Activated CD4-positive, CD25-positive, alpha-beta regulatory T cell treated with anti-CD3 and anti-CD28 coated beads, Interleukin-2, amount 50 U/mL, for 72 hours (primary cell): ENCODE results near the gene FIG4.

Source experiments
- DNase-seq: peaks from one replicate; pipeline ENCODE4 v3.0.0; 2021

The FIG4 gene

GRCh38 chr6:109690737-109691621 is at the start of gene FIG4, which contains the start of gene AK9:
TSS of gene FIG4 (plus strand) at chr6:109691296. CDS start at chr6:109691436, 140 bp downstream.
TSS of gene AK9 (minus strand) at chr6:109691202. CDS start at chr6:109675745, 15,457 bp downstream.
- peak; percentile 91 for DNase-seq

- DNase-seq, result no peak
Measured at GRCh38 chr6:109644131-109644530, 47.0 kb upstream of the FIG4 start.

GRCh38 chr6:109653264-109653663 is 37.8 kb upstream of the FIG4 start:
- no peak for DNase-seq

- DNase-seq, result no peak
Measured at GRCh38 chr6:109655761-109656262, 35.3 kb upstream of the FIG4 start.

- DNase-seq, result no peak
Measured at GRCh38 chr6:109660526-109661320, 30.4 kb upstream of the FIG4 start.

- no peak for DNase-seq
Measured at GRCh38 chr6:109662192-109662591, 28.9 kb upstream of the FIG4 start.

GRCh38 chr6:109669811-109670210 is 21.3 kb upstream of the FIG4 start:
- no peak for DNase-seq

- DNase-seq, result no peak
Measured at GRCh38 chr6:109671733-109672132, 19.4 kb upstream of the FIG4 start.

GRCh38 chr6:109672175-109672574 is 18.9 kb upstream of the FIG4 start:
- DNase-seq, result no peak

GRCh38 chr6:109672839-109673238 is 18.3 kb upstream of the FIG4 start:
- DNase-seq, result no peak

- no peak for DNase-seq
Measured at GRCh38 chr6:109676724-109677123, 14.4 kb upstream of the FIG4 start.

GRCh38 chr6:109678240-109678639 is 12.9 kb upstream of the FIG4 start:
- no peak for DNase-seq

- DNase-seq, result peak; percentile 32
Measured at GRCh38 chr6:109678661-109679505, 12.2 kb upstream of the FIG4 start.

GRCh38 chr6:109686566-109687265 is 4.4 kb upstream of the FIG4 start:
- no peak for DNase-seq

- no peak for DNase-seq
Measured at GRCh38 chr6:109687271-109687761, 3.8 kb upstream of the FIG4 start.

GRCh38 chr6:109690373-109690736 is 741 bp upstream of the FIG4 start:
- DNase-seq, result peak; percentile 73

GRCh38 chr6:109693111-109693510 is 2.0 kb downstream of the FIG4 start:
- no peak for DNase-seq

- no peak for DNase-seq
Measured at GRCh38 chr6:109695468-109695867, 4.4 kb downstream of the FIG4 start.

- no peak for DNase-seq
Measured at GRCh38 chr6:109696355-109696754, 5.3 kb downstream of the FIG4 start.

GRCh38 chr6:109701221-109701620 is 10.1 kb downstream of the FIG4 start:
- DNase-seq, result no peak

- no peak for DNase-seq
Measured at GRCh38 chr6:109701774-109702173, 10.7 kb downstream of the FIG4 start.

- DNase-seq, result no peak
Measured at GRCh38 chr6:109702791-109703190, 11.7 kb downstream of the FIG4 start.
